Spleen (tissue), 11 donors: Measurements from ENCODE around the gene NOM1. TPM values are rescaled to one million over a fixed set of nuclear protein-coding genes. Genes with fewer than 3 reads are reported as not detected.
"Not testable (repeated sequence)": the region's sequence is repeated elsewhere in the genome, so short reads cannot be mapped to it uniquely, and the experiment has no call there.

ENCODE experiments used
- DNase-seq: peaks from one replicate; pipeline ENCODE4 v3.0.0-alpha.2; 2020
- H3K27ac ChIP-seq, 8 donors: fragments of 200-600 bp; sonication (generic) in 7 of 8; 1 replicate in 4 of 8; 2 replicates in 4 of 8; pipeline versions ENCODE4 v1.5.0 to v1.8.0; 2016 to 2021; ENCODE audit warnings: inconsistent platforms in 4 of 8, mild to moderate bottlenecking in 4 of 8, moderate library complexity in 1 of 8
- H3K27me3 ChIP-seq, 7 donors: fragments of 200-600 bp; sonication (generic) in 6 of 7; replicated peaks in 1 of 7; 1 replicate in 4 of 7; 2 replicates in 3 of 7; pipeline versions ENCODE4 v1.5.0 to v1.8.0; 2016 to 2021; ENCODE audit warnings: inconsistent platforms in 3 of 7, mild to moderate bottlenecking in 1 of 7
- H3K36me3 ChIP-seq, 6 donors: fragments of 200-600 bp; sonication (generic) in 5 of 6; 1 replicate in 4 of 6; 2 replicates in 2 of 6; pipeline versions ENCODE4 v1.5.0 to v1.8.0; 2016 to 2021; ENCODE audit warnings: inconsistent platforms in 2 of 6
- H3K4me1 ChIP-seq, 6 donors: fragments of 200-600 bp; sonication (generic) in 5 of 6; 1 replicate in 3 of 6; 2 replicates in 3 of 6; pipeline versions ENCODE4 v1.5.0 to v1.8.0; 2016 to 2021; ENCODE audit warnings: inconsistent platforms in 3 of 6
- H3K4me3 ChIP-seq, 8 donors: fragments of 200-600 bp; sonication (generic) in 7 of 8; 1 replicate in 4 of 8; 2 replicates in 4 of 8; pipeline versions ENCODE4 v1.5.0 to v1.8.0; 2016 to 2021; ENCODE audit warnings: inconsistent platforms in 4 of 8, mild to moderate bottlenecking in 4 of 8, moderate library complexity in 2 of 8
- H3K9me3 ChIP-seq, 8 donors: fragments of 200-600 bp; sonication (generic) in 7 of 8; 1 replicate in 4 of 8; 2 replicates in 4 of 8; pipeline versions ENCODE4 v1.5.0 to v1.8.0; 2016 to 2021; ENCODE audit warnings: inconsistent platforms in 4 of 8
- CTCF ChIP-seq, 11 experiments: fragments of 200-600 bp in 7 of 11; fragments of 450-650 bp in 4 of 11; sonication (generic) in 4 of 11; IDR thresholded peaks in 8 of 11; conservative IDR thresholded peaks in 3 of 11; 1 replicate in 7 of 11; 2 replicates in 4 of 11; pipeline versions ENCODE4 v1.4.0 to v1.8.0; 2016 to 2021; ENCODE audit warnings: antibody characterized with exemption in 11 of 11, inconsistent platforms in 4 of 11, mild to moderate bottlenecking in 1 of 11
- POLR2A ChIP-seq, 3 donors: fragments of 450-650 bp; IDR thresholded peaks; one replicate each; pipeline ENCODE4 v1.5.1; 2017; ENCODE audit warnings: antibody characterized with exemption in 3 of 3, mild to moderate bottlenecking in 1 of 3
- POLR2AphosphoS5 ChIP-seq, 3 donors: sonication (generic); formaldehyde crosslinking; IDR thresholded peaks; one replicate each; pipeline ENCODE4 v1.5.1; 2017; ENCODE audit warnings: antibody characterized with exemption in 3 of 3
- WGBS, 5 donors: extraction: QIAGEN DNeasy Blood & Tissue Kit in 3 of 5; methylation state at CpG; one replicate each; pipeline versions ENCODE4 v1.1.5 to v1.1.7; 2013 to 2018; 5-methylcytosine and 5-hydroxymethylcytosine counted together
- intact Hi-C: fragments of 100-400 bp; cut with DNase I; formaldehyde crosslinking; loops from one replicate; pipeline ENCODE4 v1.15.0; 2023; ENCODE audit warnings: low total_unique reads
- polyA plus RNA-seq, 3 donors: library from polyadenylated mRNA; stranded (reverse); fragments of 200-250 nt; gene quantifications; one replicate each; pipeline ENCODE4 v1.2.1, GENCODE V29; 2013
- total RNA-seq, 7 donors: library from RNA; depleted of rRNA in 3 of 7; stranded (reverse); fragments of >200 nt in 3 of 7; fragmentation: NEBNext Ultra II Directional in 4 of 7; extraction: Animal tissue kit (Norgen Biotek cat#: 25700) in 4 of 7; gene quantifications; one replicate each; pipeline versions ENCODE4 v1.1.0 to v1.2.1, GENCODE V29; 2016 to 2021
- donor health status: healthy with polysubstance abuse.
- donor health status: DM: no; HTN: no; CAD: no; lungs with moderate emphysema.
- donor health status: DM: no; HTN: no; CAD: no.
- donor health status: Bipolar disorder and iron deficiency.
- donor health status: healthy.
- donor health status: DM: no; HTN: no; CAD: no.
- donor health status: DM: yes; HTN: yes; CAD: no.

NOM1 gene
- total and polyA plus RNA-seq, 10 donors, result 4.5 to 31.1 (median 22.0) TPM

DNA sequence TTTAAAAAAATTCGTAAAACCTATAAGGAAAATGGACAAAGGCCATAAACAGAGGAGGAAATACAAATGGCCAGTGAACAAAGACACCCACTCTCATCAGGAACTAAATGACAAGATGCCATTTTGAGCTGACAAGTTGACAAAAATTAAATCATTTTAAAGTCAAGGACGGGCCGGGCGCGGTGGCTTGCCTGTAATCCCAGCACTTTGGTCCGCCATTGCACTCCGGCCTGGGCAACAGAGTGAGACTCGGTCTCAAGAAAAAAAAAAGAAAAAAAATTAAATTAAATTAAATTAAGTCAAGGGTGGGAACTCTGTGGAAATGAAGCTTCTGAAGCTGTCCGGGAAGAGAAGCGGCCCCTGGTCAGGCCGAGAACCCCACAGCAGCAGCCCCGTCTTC is 1.2 kb upstream of the NOM1 start:
- H3K36me3 ChIP-seq, result peaks cover 0 to 16% (median 12%) of the 10 kb centered on the region in 6 donors
- WGBS, 5 donors, result 86 to 94% (median 89%) methylated on average over 12 of the region's 12 CpGs
- no peaks in the 10 kb centered on the region for H3K9me3 ChIP-seq
- peak overlapping the region in 7 of 8 donors; percentile 98 to 100 (median 100) for H3K4me3 ChIP-seq
- peaks cover 0 to 28% (median 0%) of the 10 kb centered on the region in 7 donors for H3K27me3 ChIP-seq
- DNase-seq, result no peak
- H3K27ac ChIP-seq, result peak overlapping the region in 2 of 8 donors; percentile 65 to 82
- TF ChIP-seq POLR2AphosphoS5 (IDR thresholded peaks at IDR 0.05) (no peak), CTCF (IDR thresholded peaks at IDR 0.05 in 8 of 11, conservative IDR thresholded peaks at IDR 0.05 in 3 of 11) (peak in 1 of 11 experiments; percentile 3), POLR2A (IDR thresholded peaks at IDR 0.05) (no peak)
- H3K4me1 ChIP-seq, result peaks cover 20 to 46% (median 35%) of the 10 kb centered on the region in 6 donors
- intact Hi-C loops, result no loop called here

DNA sequence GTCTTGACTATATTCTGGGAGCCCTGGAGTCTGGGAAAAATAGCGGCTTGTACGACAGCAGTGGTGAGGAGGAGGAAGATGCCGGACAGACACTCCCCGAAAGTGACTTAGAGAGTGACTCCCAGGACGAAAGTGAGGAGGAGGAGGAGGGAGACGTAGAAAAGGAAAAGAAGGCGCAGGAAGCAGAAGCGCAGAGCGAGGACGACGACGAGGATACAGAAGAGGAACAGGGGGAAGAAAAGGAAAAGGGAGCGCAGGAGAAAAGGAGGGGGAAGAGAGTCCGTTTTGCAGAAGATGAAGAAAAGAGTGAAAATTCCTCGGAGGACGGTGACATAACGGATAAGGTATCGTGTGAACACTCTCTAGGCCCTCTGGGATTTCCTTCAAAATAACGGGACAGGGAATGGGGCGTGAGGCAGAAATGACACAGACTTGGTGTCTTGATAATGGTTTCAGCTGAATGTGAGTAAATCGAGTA is 908 bp downstream of the NOM1 start:
- Histone ChIP-seq H3K27me3 (peaks cover 0 to 8% (median 0%) of the 10 kb centered on the region in 7 donors), H3K4me1 (peaks cover 20 to 54% (median 34%) of the 10 kb centered on the region in 6 donors), H3K4me3 (peak overlapping the region; percentile 98 to 100 (median 100)), H3K36me3 (peaks cover 0 to 37% (median 32%) of the 10 kb centered on the region in 6 donors), H3K9me3 (no peaks in the 10 kb centered on the region), H3K27ac (peak overlapping the region in 5 of 8 donors; percentile 65 to 83 (median 76))
- WGBS, 5 donors, result 1 to 3% (median 3%) methylated on average over 21 of the region's 21 CpGs
- DNase-seq, result no peak
- intact Hi-C loops, result no loop called here
- TF ChIP-seq POLR2A (IDR thresholded peaks at IDR 0.05) (no peak), CTCF (IDR thresholded peaks at IDR 0.05 in 8 of 11, conservative IDR thresholded peaks at IDR 0.05 in 3 of 11) (no peak), POLR2AphosphoS5 (IDR thresholded peaks at IDR 0.05) (no peak)

- H3K27me3 ChIP-seq, H3K9me3 ChIP-seq, H3K27ac ChIP-seq, H3K4me3 ChIP-seq, intact Hi-C loops, DNase-seq: not testable (repeated sequence)
- H3K36me3 ChIP-seq, result peaks cover 0 to 64% (median 59%) of the 10 kb centered on the region in 6 donors
- H3K4me1 ChIP-seq, result peaks cover 20 to 59% (median 34%) of the 10 kb centered on the region in 6 donors
- WGBS, 5 donors, result 73 to 95% (median 87%) methylated on average over 11 to 12 of the region's 12 CpGs
These were observed 3.7 kb downstream of the NOM1 start for GRCh38 chr7:156953215-156953614.

- Histone ChIP-seq H3K4me3 (no peak overlapping the region), H3K9me3 (no peaks in the 10 kb centered on the region), H3K4me1 (peaks cover 20 to 47% (median 27%) of the 10 kb centered on the region in 6 donors), H3K27me3 (no peaks in the 10 kb centered on the region), H3K36me3 (peaks cover 0 to 82% (median 74%) of the 10 kb centered on the region in 6 donors), H3K27ac (no peak overlapping the region)
- 59 to 93% (median 81%) methylated on average over 2 of the region's 2 CpGs for WGBS, 5 donors
- TF ChIP-seq CTCF (IDR thresholded peaks at IDR 0.05 in 8 of 11, conservative IDR thresholded peaks at IDR 0.05 in 3 of 11) (no peak), POLR2AphosphoS5 (IDR thresholded peaks at IDR 0.05) (no peak), POLR2A (IDR thresholded peaks at IDR 0.05) (no peak)
- intact Hi-C loops, result no loop called here
- no peak for DNase-seq
These were observed 5.4 kb downstream of the NOM1 start for GRCh38 chr7:156954941-156955340.
